Uterus (tissue), 4 donors: ENCODE results near the gene HS6ST1. TPM values are rescaled to one million over a fixed set of nuclear protein-coding genes. Genes with fewer than 3 reads are reported as not detected.

ENCODE experiments used
- DNase-seq, 2 donors: peaks; one replicate each; pipeline ENCODE4 v3.0.0-alpha.2; 2019 to 2020
- H3K27ac ChIP-seq, 2 donors: fragments of 200-600 bp; sonication (generic); 1 replicate in 1 of 2; 2 replicates in 1 of 2; pipeline ENCODE4 v1.5.1; 2016 to 2018
- H3K27me3 ChIP-seq, 2 donors: fragments of 200-600 bp; sonication (generic); one replicate each; pipeline ENCODE4 v1.5.1; 2018 to 2019; ENCODE audit warnings: control low read depth in 1 of 2
- H3K36me3 ChIP-seq, 2 donors: fragments of 200-600 bp; sonication (generic); one replicate each; pipeline ENCODE4 v1.5.1; 2019; ENCODE audit warnings: control low read depth in 1 of 2
- H3K4me1 ChIP-seq, 2 donors: fragments of 200-600 bp; sonication (generic); one replicate each; pipeline ENCODE4 v1.5.1; 2018 to 2019; ENCODE audit warnings: control low read depth in 1 of 2
- H3K4me3 ChIP-seq, 2 donors: fragments of 200-600 bp; sonication (generic); 1 replicate in 1 of 2; 2 replicates in 1 of 2; pipeline ENCODE4 v1.5.1; 2018 to 2019; ENCODE audit warnings: mild to moderate bottlenecking in 1 of 2
- H3K9me3 ChIP-seq, 2 donors: fragments of 200-600 bp; sonication (generic); one replicate each; pipeline ENCODE4 v1.5.1; 2019; ENCODE audit warnings: control low read depth in 1 of 2
- CTCF ChIP-seq, 4 experiments: fragments of 200-600 bp in 2 of 4; fragments of 450-650 bp in 2 of 4; sonication (generic) in 2 of 4; IDR thresholded peaks; one replicate each; pipeline ENCODE4 v1.5.1; 2016 to 2019; ENCODE audit warnings: antibody characterized with exemption in 4 of 4, mild to moderate bottlenecking in 2 of 4, moderate library complexity in 1 of 4
- POLR2A ChIP-seq, 2 donors: fragments of 450-650 bp; IDR thresholded peaks; one replicate each; pipeline ENCODE4 v1.6.1; 2016; ENCODE audit warnings: antibody characterized with exemption in 2 of 2, mild to moderate bottlenecking in 1 of 2, moderate library complexity in 1 of 2
- intact Hi-C: fragments of 100-400 bp; cut with DNase I; formaldehyde crosslinking; loops from one replicate; pipeline ENCODE4 v1.15.1; 2023; ENCODE audit warnings: low total_unique reads
- total RNA-seq, 4 donors: library from RNA; depleted of rRNA in 3 of 4; stranded (reverse); fragments of >200 nt in 3 of 4; gene quantifications; one replicate each; pipeline versions ENCODE4 v1.1.0 to v1.2.4, GENCODE V29; 2014 to 2023
- donor health status: DM: yes; HTN: yes; CAD: no.

Gene HS6ST1
- total RNA-seq, 4 donors from 2014 or later, result 22.7 to 198 (median 37.4) TPM

DNA sequence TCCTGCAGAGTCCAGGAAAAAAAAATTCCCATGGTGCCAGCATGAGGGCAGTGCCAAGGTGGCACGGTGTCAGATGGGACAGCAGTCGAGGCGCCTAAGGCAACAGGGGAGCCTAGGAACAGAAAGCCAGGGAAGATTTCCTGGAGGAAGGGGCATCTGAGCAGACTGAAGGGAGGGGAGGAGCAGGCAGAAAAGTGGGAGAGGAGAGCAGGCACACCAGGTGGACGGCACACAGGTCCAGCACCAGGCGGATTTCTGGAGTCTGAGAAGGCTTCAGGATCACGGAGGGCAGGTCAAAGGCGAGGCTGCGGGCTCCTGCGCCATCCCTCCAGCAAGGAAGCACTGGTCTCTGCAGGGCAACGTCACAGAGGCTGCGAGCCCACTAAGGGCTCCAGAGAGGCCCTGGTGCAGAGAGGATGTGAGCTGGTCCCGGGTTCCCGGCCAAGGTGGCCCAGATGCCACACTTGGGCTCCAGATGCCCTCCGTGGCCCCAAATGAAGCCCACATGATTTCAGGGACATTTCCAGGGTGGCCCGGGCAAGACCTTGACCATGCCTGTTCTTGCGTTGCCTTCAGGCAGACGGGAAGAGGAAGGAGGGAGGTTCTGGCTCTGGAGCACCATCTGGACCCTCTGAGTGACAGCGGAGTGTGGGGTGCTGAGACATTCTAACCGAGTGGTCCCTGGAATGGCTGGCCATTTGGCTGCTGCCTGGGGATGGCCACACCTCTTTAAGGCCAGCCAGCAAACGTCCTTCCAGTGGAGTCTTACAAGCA, 4.1 kb downstream of the HS6ST1 start:
- intact Hi-C loops, result no loop called here

GRCh38 chr2:128313931-128314347, 4.7 kb downstream of the HS6ST1 start:
- no peak for DNase-seq
- intact Hi-C loops, result no loop called here

More for the DNA sequence above, 4.1 kb downstream of the HS6ST1 start:
- Histone ChIP-seq H3K27me3 (no peaks in the 10 kb centered on the region), H3K4me1 (peaks cover 0 to 4% of the 10 kb centered on the region in 2 donors), H3K4me3 (no peak overlapping the region), H3K36me3 (no peaks in the 10 kb centered on the region), H3K27ac (no peak overlapping the region), H3K9me3 (no peaks in the 10 kb centered on the region)
- DNase-seq, result no peak
- TF ChIP-seq CTCF (IDR thresholded peaks at IDR 0.05) (no peak), POLR2A (IDR thresholded peaks at IDR 0.05) (no peak)

GRCh38 chr2:128313091-128313836, 5.4 kb downstream of the HS6ST1 start:
- H3K36me3 ChIP-seq, result no peaks in the 10 kb centered on the region
- H3K4me1 ChIP-seq, result peaks cover 0 to 4% of the 10 kb centered on the region in 2 donors
- no peaks in the 10 kb centered on the region for H3K27me3 ChIP-seq
- no peak overlapping the region for H3K4me3 ChIP-seq
- intact Hi-C loops, result no loop called here
- no peak overlapping the region for H3K27ac ChIP-seq
- no peaks in the 10 kb centered on the region for H3K9me3 ChIP-seq
- no peak for DNase-seq
- TF ChIP-seq POLR2A (IDR thresholded peaks at IDR 0.05) (no peak), CTCF (IDR thresholded peaks at IDR 0.05) (no peak)

More at GRCh38 chr2:128313931-128314347, 4.7 kb downstream of the HS6ST1 start:
- TF ChIP-seq CTCF (IDR thresholded peaks at IDR 0.05) (no peak), POLR2A (IDR thresholded peaks at IDR 0.05) (no peak)
- Histone ChIP-seq H3K4me1 (peaks cover 0 to 4% of the 10 kb centered on the region in 2 donors), H3K36me3 (no peaks in the 10 kb centered on the region), H3K4me3 (no peak overlapping the region), H3K27ac (no peak overlapping the region), H3K9me3 (no peaks in the 10 kb centered on the region), H3K27me3 (no peaks in the 10 kb centered on the region)

- TF ChIP-seq POLR2A (IDR thresholded peaks at IDR 0.05) (no peak), CTCF (IDR thresholded peaks at IDR 0.05) (no peak)
- DNase-seq, result no peak
- H3K4me3 ChIP-seq, result no peak overlapping the region
- intact Hi-C loops, result no loop called here
- H3K36me3 ChIP-seq, result no peaks in the 10 kb centered on the region
- H3K4me1 ChIP-seq, result peaks cover 0 to 4% of the 10 kb centered on the region in 2 donors
- H3K27ac ChIP-seq, result no peak overlapping the region
- no peaks in the 10 kb centered on the region for H3K9me3 ChIP-seq
- H3K27me3 ChIP-seq, result no peaks in the 10 kb centered on the region
These were observed 6.3 kb downstream of the HS6ST1 start for GRCh38 chr2:128312411-128312810.
